Spinal cord (tissue), 10 donors: ENCODE results near the gene FKBP14. TPM values are rescaled to one million over a fixed set of nuclear protein-coding genes. Genes with fewer than 3 reads are reported as not detected.

ENCODE experiments used
- DNase-seq, 6 donors: peaks; one replicate each; pipeline versions ENCODE4 v3.0.0 to v3.0.0-alpha.2; 2013 to 2015; ENCODE audit warnings: low spot score in 6 of 6, low read depth in 4 of 6
- H3K27ac ChIP-seq: one replicate; pipeline ENCODE4 v1.5.1; 2013; ENCODE audit warnings: low read depth, low read length, control low read depth
- H3K27me3 ChIP-seq: one replicate; pipeline ENCODE4 v1.6.1; 2013; ENCODE audit warnings: low read length; ENCODE audit not compliant: control insufficient read depth, insufficient read depth
- H3K36me3 ChIP-seq: one replicate; pipeline ENCODE4 v1.6.1; 2013; ENCODE audit warnings: low read length; ENCODE audit not compliant: control insufficient read depth, insufficient read depth
- H3K4me1 ChIP-seq: one replicate; pipeline ENCODE4 v1.6.1; 2013; ENCODE audit warnings: low read length; ENCODE audit not compliant: control insufficient read depth, insufficient read depth
- H3K4me3 ChIP-seq: one replicate; pipeline ENCODE4 v1.5.1; 2013; ENCODE audit warnings: low read depth, low read length, control low read depth
- H3K9me3 ChIP-seq: one replicate; pipeline ENCODE4 v1.6.1; 2013; ENCODE audit warnings: low read length; ENCODE audit not compliant: control insufficient read depth, insufficient read depth
- WGBS: methylation state at CpG from one replicate; pipeline ENCODE4 v1.1.5; 2013; ENCODE audit warnings: missing lambda C conversion rate; ENCODE audit not compliant: insufficient coverage; 5-methylcytosine and 5-hydroxymethylcytosine counted together
- polyA plus RNA-seq, 2 donors: library from polyadenylated mRNA; unstranded; fragments of 120-200 nt; gene quantifications; one replicate each; pipeline ENCODE4 v1.2.1, GENCODE V29; 2013; ENCODE audit not compliant: insufficient read length in 2 of 2
- total RNA-seq, 2 donors: library from RNA; depleted of rRNA in 1 of 2; stranded (reverse); fragments of 120-200 nt in 1 of 2; fragments of >200 nt in 1 of 2; gene quantifications; one replicate each; pipeline versions ENCODE4 v1.2.3 to v1.2.4, GENCODE V29; 2013 to 2014
- donor health status: healthy.

FKBP14 gene
- total and polyA plus RNA-seq, 4 donors, result 13.3 to 33.2 (median 22.3) TPM

DNA sequence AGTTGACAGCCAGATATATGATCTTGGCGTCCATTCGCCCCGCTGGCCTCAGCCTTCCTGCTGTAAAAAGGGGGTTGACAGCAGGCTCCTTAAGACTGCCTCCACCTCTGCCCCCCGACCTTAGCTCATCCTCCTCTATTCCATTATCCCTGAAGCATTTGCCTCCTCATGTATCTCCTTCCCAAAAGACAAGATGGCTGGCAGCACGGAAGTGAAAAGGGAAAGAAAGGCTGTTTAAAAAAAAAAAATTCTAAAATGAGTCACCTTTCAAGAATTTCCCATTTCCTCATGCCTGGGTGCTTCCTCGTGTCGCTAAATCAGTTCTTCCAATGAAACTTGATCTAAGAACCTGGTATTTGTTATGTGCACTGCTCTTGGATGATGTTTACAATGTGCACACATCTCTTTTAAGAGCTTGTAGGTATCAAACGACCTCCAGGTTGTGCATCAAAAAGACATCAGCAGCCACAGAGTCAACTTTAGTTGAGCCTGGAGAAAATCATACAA is 38.6 kb downstream of the FKBP14 start:
- peaks cover 10% of the 10 kb centered on the region for H3K4me1 ChIP-seq
- peak in 1 of 6 donors; percentile 46 for DNase-seq
- H3K36me3 ChIP-seq, result no peaks in the 10 kb centered on the region
- H3K4me3 ChIP-seq, result peak overlapping the region; percentile 38
- H3K27ac ChIP-seq, result peak overlapping the region; percentile 77
- no peaks in the 10 kb centered on the region for H3K27me3 ChIP-seq
- H3K9me3 ChIP-seq, result no peaks in the 10 kb centered on the region
- 40% methylated on average over 3 of the region's 8 CpGs for WGBS

DNA sequence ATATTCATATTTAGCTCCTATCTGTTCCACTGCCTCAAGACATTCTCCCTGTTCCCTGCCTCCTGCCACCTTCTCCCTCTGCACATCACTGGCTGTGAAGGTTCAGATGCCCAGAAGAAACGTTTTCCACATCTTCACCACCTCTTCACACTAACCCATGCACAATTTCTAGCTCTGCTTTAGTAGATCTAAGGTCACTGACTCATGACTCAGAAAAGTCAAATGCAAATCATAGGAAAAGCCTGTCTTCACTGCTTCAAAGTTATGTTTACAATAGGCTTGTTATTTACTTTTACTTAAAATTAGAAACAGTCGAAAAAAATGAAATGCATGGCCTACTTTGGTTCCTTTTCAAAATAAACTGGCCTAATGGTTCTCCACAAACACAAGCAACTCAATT is 39.4 kb downstream of the FKBP14 start:
- WGBS, result 60% methylated on average over 1 of the region's 2 CpGs
- Histone ChIP-seq H3K9me3 (no peaks in the 10 kb centered on the region), H3K4me3 (no peak overlapping the region), H3K27me3 (no peaks in the 10 kb centered on the region), H3K4me1 (peaks cover 10% of the 10 kb centered on the region), H3K27ac (peak overlapping the region; percentile 65), H3K36me3 (peaks cover 2% of the 10 kb centered on the region)
- no peak for DNase-seq

DNA sequence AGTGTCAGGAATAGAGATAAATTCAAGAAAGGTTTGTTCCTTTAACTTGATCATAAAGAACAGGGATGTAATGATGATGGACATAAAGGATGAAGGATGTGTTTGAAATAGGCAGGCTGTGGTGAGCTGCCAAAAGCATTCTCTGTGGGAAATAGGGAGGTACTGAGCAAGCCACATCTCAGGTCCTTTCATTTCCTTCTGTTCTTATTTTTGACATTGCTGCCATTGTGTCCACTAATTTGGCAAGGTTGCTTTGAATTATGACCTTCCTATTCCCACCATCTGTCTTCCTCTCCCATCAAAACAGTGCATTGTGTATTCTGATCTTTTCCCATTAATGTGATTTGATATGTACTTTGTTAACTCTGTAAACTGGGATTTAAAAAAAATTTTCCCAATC is 46.4 kb downstream of the FKBP14 start:
- no peak overlapping the region for H3K27ac ChIP-seq

DNA sequence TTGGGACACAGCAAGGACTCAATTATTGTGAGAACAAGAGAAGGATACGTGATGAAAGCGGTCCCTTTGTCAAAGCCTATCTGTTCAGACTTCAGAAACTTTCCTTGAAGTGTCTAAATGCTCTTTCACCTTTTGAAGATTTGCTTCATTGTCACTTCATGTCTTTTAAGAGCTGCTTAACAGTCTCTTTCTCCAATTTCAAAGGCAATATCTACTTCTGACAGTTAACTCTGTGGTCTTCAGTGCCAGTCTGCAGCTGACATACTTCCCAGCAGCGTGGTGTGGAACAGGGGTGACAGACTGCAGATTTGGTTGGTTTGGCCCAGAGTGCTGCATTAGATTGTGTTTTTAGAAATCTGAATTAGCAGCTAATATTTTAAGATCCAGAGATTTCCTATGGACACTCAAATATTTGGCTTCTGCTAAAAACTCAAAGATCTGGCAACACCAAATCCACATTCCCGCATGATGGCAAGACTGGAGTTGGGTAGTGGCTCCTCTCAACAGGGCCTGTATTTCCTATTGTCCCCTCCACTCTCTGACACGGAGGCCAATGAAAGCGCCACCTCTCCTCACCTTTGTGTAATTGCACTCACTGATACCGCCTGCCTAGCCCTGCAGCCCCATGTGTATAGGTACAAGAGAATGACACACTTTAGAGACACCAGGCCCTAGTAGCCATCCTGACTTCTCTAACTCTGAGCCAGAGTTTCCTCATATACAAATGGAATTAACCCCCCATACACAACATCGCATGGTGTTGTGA is 48.4 kb downstream of the FKBP14 start:
- peak overlapping the region; percentile 88 for H3K27ac ChIP-seq
- H3K9me3 ChIP-seq, result no peaks in the 10 kb centered on the region
- H3K36me3 ChIP-seq, result peaks cover 2% of the 10 kb centered on the region
- peaks cover 8% of the 10 kb centered on the region for H3K4me1 ChIP-seq
- no peak overlapping the region for H3K4me3 ChIP-seq
- no peaks in the 10 kb centered on the region for H3K27me3 ChIP-seq
- WGBS, result 75% methylated on average over 5 of the region's 8 CpGs
- DNase-seq, result peak in 1 of 6 donors; percentile 24

More for the DNA sequence above, 46.4 kb downstream of the FKBP14 start:
- Histone ChIP-seq H3K4me3 (no peak overlapping the region), H3K27me3 (no peaks in the 10 kb centered on the region), H3K4me1 (peaks cover 8% of the 10 kb centered on the region), H3K36me3 (peaks cover 2% of the 10 kb centered on the region), H3K9me3 (no peaks in the 10 kb centered on the region)
- DNase-seq, result no peak

DNA sequence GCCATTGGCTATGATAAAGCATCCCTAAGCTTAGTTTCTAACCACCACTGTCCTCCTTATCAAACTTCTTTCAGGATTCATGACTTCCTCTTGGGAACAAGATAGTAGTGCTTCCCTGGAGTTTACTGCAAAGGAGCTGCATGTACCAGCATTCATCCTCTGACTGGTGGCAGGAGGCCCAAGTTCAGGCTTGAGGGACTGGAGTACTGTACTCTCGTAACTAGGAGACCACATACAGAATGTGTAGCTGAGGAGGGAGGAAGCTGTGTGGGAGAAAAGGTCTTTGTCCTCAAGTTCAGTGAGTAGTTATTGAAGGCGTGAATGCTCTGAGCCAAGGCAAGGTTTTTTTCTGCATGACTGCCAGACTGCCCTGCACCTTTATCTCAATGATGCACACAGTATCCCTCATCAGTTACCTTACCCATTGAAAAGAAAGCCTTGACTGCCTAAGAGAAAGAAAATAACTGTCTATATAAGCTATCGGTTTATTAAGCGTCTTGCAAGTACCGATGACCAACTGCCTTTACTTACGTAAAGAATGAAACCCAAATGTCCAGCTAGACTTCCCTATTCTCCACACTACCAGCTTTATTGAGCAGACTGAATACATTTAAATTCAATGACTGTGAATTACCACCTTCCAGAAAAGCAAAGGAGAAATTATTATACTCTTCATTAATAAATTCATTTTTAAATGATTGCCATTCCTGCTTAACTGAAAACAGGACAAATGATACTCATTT is 49.7 kb downstream of the FKBP14 start:
- 26% methylated on average over 2 of the region's 6 CpGs for WGBS
- Histone ChIP-seq H3K27ac (peak overlapping the region; percentile 88), H3K27me3 (no peaks in the 10 kb centered on the region), H3K4me1 (peaks cover 8% of the 10 kb centered on the region), H3K4me3 (peak overlapping the region; percentile 6), H3K36me3 (no peaks in the 10 kb centered on the region), H3K9me3 (no peaks in the 10 kb centered on the region)
- peak in 3 of 6 donors; percentile 83 to 95 (median 92) for DNase-seq

DNA sequence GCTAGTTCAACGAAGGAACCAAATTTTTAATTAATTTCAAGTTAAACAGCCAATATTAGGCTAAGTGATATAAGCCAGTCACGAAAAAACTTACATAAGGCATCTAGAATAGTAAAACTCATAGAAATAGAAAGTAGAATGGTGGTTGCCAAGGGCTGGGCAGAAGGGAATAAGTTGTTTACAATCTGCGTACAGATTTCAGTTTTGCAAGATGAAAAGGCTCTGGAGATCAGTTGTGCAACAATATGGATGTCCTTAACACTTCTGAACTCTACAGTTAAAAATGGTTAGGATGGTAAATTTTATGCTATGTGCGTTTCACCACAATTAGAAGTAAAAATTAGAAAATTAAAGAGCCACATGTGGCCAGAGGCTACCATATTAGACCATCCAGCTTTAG is 50.2 kb downstream of the FKBP14 start:
- Histone ChIP-seq H3K27me3 (no peaks in the 10 kb centered on the region), H3K36me3 (no peaks in the 10 kb centered on the region), H3K9me3 (no peaks in the 10 kb centered on the region), H3K27ac (peak overlapping the region; percentile 88), H3K4me1 (peaks cover 13% of the 10 kb centered on the region), H3K4me3 (no peak overlapping the region)
- peak in 1 of 6 donors; percentile 47 for DNase-seq
- WGBS, result 20% methylated on average over 1 of the region's 4 CpGs

DNA sequence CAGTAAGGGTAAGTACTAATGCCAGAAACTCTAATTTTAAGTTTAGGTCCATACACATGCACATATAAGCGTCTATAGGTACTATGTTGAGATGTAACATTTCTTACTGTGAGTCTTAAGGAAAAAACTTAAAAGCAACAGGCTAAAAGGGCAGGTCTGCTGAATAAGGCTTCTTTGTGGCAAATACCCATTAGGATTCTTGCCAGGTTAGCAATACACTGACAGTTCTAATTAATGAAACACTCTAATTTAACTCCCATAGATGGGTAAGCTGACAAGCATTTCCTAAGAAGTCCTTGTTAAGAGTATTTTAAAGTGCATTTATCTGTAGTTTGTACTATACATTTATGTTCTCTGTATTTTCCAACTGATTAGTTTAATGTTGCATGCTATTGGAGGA is 50.9 kb downstream of the FKBP14 start:
- peak in 2 of 6 donors; percentile 71 to 75 for DNase-seq
- no peak overlapping the region for H3K4me3 ChIP-seq
- WGBS, result no CpG with 5 or more reads among the region's 1 CpG

DNA sequence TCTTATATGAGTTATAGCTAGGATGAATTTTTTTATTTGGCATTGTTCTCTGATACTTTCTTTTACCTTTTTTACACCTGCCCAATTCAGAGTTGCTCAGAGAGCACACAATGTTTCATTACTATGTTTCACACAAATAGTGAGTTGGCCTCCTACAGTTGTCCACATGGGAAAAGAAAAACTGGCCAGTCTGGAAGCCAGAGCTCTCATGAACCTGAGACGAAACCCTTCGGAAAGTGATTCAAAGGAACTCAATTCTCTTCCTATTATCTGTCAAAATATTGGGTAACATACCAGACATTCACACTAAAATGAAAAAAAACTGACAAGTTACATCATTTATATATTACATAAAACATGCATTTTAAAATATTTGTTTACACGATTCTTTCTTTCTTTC is 52.2 kb downstream of the FKBP14 start:
- no peaks in the 10 kb centered on the region for H3K27me3 ChIP-seq
- no peak for DNase-seq
- peaks cover 2% of the 10 kb centered on the region for H3K9me3 ChIP-seq
- no peak overlapping the region for H3K4me3 ChIP-seq
- H3K27ac ChIP-seq, result no peak overlapping the region
- WGBS, result no CpG with 5 or more reads among the region's 3 CpGs
- no peaks in the 10 kb centered on the region for H3K36me3 ChIP-seq
- H3K4me1 ChIP-seq, result peaks cover 25% of the 10 kb centered on the region

More for the DNA sequence above, 50.9 kb downstream of the FKBP14 start:
- H3K27ac ChIP-seq, result peak overlapping the region; percentile 88
- no peaks in the 10 kb centered on the region for H3K36me3 ChIP-seq
- peaks cover 2% of the 10 kb centered on the region for H3K9me3 ChIP-seq
- H3K4me1 ChIP-seq, result peaks cover 15% of the 10 kb centered on the region
- no peaks in the 10 kb centered on the region for H3K27me3 ChIP-seq

DNA sequence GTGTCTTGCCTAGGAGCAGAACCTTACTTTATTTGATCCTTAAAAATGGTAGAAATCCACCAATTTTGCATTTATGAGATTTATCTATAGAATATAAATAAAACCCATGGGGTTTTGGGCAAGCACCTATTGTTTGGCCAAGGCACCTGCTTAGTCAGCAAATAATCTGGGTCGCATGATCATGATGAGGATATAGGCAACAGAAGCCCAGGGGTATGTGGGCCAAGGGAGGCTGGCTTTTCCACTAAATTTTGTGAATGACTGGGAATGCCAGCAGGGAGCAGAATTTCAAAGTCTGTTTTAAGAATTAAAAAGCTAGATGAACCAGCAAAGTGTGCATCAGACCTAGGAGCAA is 54.2 kb downstream of the FKBP14 start:
- Histone ChIP-seq H3K9me3 (peaks cover 2% of the 10 kb centered on the region), H3K4me1 (peaks cover 25% of the 10 kb centered on the region), H3K27ac (peak overlapping the region; percentile 61), H3K4me3 (no peak overlapping the region), H3K27me3 (no peaks in the 10 kb centered on the region), H3K36me3 (no peaks in the 10 kb centered on the region)
- no peak for DNase-seq
- 93% methylated on average over 1 of the region's 1 CpG for WGBS
